Fibroblast of mammary gland (primary cell): ENCODE data around the gene CATSPERE.
"Not testable (repeated sequence)": the region's sequence is repeated elsewhere in the genome, so short reads cannot be mapped to it uniquely, and the experiment has no call there.

Experiments
- DNase-seq: peaks from one replicate; pipeline ENCODE4 v3.0.0-alpha.2; 2010; ENCODE audit warnings: low read depth
- H3K4me3 ChIP-seq: 2 replicates; pipeline ENCODE4 v1.5.1; 2011; ENCODE audit warnings: low read depth, mild to moderate bottlenecking, low read length, moderate library complexity; ENCODE audit not compliant: control insufficient read depth
- CTCF ChIP-seq: conservative IDR thresholded peaks from 2 replicates; pipeline ENCODE4 v1.5.1; 2011; ENCODE audit warnings: low read depth, low read length, inconsistent platforms; ENCODE audit not compliant: control insufficient read depth, insufficient read depth

Gene CATSPERE

GRCh38 chr1:244557565-244557964, 96.5 kb downstream of the CATSPERE start:
- DNase-seq: no peak
- no peak for TF ChIP-seq CTCF
- H3K4me3 ChIP-seq: no peak overlapping the region

GRCh38 chr1:244559561-244559960, 98.5 kb downstream of the CATSPERE start:
- DNase-seq: no peak
- no peak for TF ChIP-seq CTCF
- no peak overlapping the region for H3K4me3 ChIP-seq

GRCh38 chr1:244562877-244563276, 101.8 kb downstream of the CATSPERE start:
- not testable (repeated sequence) for DNase-seq, H3K4me3 ChIP-seq

GRCh38 chr1:244573768-244574167, 112.7 kb downstream of the CATSPERE start:
- H3K4me3 ChIP-seq: no peak overlapping the region
- no peak for TF ChIP-seq CTCF
- no peak for DNase-seq

GRCh38 chr1:244576259-244576892, 115.3 kb downstream of the CATSPERE start:
- peak; percentile 2 for DNase-seq

GRCh38 chr1:244578205-244578604, 117.1 kb downstream of the CATSPERE start:
- H3K4me3 ChIP-seq, DNase-seq: not testable (repeated sequence)

More at GRCh38 chr1:244576259-244576892, 115.3 kb downstream of the CATSPERE start:
- no peak for TF ChIP-seq CTCF
- no peak overlapping the region for H3K4me3 ChIP-seq

- H3K4me3 ChIP-seq: no peak overlapping the region
- DNase-seq: no peak
- no peak for TF ChIP-seq CTCF
Measured at GRCh38 chr1:244583358-244583982, 122.4 kb downstream of the CATSPERE start.

- TF ChIP-seq CTCF: no peak
- H3K4me3 ChIP-seq: no peak overlapping the region
- DNase-seq: no peak
Measured at GRCh38 chr1:244585867-244586266, 124.8 kb downstream of the CATSPERE start.
